ENCODE data around the gene LCN2.
A peak's percentile ranks its signal among the peaks of the same experiment; 100 is the strongest.
"Not testable (repeated sequence)": the region's sequence is repeated elsewhere in the genome, so short reads cannot be mapped to it uniquely, and the experiment has no call there.

LCN2 gene

DNA sequence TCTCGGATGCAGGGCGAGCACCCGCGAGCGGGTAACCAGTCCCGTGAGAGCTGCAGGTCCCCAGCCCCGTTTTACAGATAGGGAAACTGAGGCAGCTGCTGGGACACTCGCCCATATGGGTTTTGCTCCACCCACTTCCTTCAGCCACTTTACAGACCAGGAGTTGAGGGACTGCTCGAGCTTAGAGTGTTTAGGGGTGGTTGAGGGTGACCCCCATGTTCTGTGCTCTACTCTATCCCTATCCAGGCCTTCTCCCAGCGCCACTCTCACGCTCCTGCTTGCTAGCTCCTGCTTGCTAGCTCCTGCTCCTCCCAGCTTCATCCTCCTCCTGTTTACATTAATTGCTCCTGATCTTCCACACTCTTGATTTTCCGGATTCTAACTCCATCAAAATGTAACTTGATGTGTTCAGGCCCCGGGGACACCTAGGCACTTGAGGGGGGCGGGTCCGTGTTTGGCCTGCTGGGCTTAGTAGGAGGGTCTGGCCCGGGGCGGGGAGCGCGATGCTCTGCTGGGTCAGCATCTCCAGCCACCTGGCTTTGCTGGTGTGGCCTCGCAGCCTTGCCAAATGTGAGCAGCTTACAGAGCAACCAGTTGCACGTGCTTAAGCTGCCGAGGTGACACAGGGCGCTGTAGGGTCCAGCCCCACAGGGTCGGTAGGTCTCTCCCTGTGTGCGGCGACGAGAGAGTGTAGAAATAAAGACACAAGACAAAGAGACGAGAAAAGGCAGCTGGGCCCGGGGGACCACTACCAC is 20.2 kb upstream of the LCN2 start:
- DNase-seq: no peak

DNA sequence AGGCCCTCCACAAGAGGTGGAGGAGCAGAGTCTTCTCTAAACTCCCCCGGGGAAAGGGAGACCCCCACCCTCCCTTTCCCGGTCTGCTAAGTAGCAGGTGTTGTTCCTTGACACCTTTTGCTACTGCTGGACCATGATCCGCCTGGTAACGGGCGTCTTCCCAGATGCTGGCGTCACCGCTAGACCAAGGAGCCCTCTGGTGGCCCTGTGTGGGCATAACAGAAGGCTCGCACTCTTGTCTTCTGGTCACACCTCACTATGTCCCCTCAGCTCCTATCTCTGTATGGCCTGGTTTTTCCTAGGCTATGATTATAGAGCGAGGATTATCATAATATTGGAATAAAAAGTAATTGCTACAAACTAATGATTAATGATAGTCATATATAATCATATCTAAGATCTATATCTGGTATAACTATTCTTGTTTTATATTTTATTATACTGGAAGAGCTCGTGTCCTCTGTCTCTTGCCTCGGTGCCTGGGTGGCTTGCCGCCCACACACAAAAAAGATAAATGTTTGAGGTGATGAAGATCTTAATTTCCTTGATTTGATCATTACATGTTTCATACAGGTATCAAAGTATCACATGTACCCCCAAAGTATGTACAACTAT is 19.2 kb upstream of the LCN2 start:
- DNase-seq: peak; percentile 62

DNA sequence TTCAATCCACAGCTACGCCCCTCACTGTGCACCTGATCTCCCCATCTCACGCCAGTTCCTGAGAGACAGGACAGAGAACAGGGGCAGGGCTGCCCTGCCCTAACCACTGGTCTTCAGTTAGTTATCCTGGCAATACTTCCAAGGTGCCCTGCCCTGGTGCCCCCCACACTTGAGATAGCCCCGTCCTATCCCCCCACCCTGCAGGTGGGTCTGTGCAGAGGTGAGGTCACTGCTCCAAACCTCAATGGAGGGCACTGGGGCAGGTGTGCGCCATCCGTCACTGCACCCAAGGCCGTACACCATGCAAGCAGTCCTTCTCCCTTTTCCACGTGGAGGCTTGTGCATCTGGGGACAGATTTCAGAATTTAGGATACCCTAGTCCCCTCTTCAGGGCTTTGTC is 18.6 kb upstream of the LCN2 start:
- not testable (repeated sequence) for DNase-seq

DNA sequence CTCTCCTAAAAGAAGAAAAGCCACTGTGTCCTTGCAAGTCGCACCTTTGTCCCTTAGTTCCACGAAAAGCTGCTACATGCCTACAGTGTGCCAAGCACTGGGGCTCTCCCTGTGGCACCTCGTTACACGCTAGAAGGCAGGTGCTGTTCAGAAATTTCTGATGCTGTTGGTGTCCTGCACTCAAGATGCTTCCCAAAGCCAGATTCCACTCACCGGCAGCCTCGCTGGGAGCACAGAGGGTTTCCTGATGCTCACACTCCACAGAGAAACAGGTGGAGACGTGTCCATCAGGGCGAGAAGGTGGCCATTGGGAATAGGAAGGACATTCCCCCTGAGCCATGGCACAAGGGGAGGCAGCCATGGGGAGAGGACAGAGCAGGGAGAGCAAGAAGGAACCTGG is 17.9 kb upstream of the LCN2 start:
- DNase-seq: not testable (repeated sequence)

DNA sequence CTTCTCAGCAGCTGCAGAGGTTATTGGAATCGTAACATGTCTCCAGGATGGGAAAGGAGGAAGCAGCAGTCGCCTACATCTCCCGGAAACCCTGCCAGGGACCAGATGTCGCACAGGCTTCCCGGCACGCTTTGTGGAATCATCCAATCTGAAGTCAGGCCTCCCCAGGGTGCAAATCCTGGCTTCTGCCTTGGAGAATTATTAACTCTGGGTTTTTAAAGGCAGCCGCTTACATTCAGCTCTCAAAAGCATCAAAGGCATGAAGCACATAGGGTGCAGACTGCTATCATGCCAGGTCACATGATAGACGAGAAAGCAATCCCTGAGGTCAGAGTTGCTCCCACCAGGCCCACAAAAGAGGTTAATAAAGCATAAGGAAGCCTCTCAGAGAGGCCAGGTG is 17.1 kb upstream of the LCN2 start:
- not testable (repeated sequence) for DNase-seq

DNA sequence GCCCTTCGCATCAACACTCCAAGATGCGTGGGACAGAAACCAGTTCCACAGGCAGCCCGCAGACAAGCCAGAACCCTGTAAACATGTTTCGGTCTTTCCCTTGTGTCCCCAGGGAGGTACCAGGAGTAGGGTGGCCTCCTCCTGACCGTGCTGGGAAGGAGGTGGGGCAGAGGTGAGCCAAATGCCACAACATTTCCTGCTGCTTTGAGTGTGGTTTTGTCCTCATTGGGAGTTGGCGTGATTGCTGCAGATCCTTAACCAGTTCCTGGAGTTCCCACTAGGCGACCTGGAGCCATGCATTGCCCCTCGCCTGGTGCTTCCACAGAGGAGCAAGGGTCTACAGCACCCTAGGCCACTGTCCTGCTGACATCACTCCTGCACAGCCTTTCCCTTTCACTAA is 13.7 kb upstream of the LCN2 start:
- not testable (repeated sequence) for DNase-seq

DNA sequence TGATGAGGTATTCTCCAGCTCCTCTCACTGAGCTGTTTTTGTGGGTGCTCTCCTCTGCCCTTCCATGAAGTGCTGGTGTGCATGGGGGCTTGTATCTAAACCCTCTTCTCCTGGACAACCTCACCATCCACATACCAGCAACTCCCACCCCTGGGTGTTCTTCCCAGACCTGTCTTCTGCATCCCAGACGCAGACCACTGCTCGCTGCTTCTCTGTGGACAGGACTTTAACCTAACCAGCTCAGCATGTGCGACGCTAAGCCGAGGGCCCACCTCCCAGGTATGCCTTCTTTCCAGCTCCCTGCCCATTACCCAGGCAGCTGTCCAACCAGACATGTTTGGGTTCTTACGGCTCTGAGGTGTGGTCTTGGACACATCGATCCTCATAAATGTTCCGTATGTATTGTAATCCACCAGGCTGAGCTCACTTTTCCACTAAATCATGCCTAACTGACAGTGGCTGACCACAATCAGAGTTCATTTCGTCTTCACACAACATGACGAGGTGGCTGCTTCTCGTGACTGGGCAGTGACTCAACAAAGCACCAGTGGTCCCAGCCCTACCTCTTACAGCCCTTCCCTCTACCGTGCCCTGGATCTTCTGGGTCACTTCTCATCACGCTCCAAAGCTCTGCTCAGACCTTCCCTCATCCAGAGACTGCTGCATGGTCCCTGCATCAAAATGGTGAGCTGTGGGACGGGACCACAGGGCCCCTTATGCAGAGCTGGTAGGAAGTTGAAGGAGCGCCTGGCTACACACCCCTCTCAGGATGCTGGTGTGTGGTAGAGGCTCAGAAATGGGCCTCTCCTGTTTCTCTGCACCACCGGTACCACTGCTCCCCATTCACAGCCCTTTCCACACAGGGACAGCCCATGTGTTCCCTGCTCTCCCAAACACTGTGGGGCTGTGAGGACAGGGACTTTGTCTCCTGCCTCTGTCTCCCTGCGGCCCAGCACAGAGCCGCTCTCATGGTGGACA is 12.1 kb upstream of the LCN2 start:
- no peak for DNase-seq

DNA sequence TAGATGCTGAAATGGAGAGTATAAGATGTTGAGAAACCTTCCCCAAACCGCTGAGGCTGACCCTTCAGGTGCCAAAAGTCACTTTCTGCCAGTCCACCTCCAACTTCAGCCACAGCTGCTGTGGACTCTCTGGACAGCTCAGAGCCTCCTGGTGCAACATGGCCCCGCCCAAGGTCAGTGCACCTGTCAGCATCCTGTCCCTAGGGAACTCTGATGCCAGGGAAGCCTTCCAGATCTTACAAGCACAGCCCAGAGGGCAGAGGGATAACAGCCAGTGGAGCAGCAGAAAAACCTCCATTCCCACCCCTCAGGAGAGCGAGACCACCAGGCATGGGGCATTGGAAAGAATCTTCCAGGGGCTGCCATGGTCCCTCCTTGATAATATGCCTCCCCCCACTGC is 11.3 kb upstream of the LCN2 start:
- DNase-seq: no peak

DNA sequence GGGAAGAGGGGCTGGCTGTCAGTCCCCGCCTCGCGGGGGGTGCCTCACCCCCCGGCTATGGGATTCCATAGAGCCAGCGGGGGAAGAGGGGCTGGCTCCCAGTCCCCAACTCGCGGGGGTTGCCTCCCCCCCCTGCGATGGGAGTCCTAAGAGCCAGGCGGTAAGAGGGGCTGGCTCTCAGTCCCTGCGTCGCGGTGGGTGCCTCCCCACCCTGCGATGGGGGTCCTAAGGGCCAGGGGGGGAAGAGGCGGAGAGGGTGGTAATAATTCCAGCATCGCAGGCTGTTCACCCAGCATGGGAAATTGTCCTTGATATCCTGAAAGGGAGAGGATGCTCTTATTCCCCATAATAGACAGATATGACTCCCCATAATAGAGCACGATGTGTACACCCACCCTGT is 9.6 kb upstream of the LCN2 start:
- DNase-seq: no peak

DNA sequence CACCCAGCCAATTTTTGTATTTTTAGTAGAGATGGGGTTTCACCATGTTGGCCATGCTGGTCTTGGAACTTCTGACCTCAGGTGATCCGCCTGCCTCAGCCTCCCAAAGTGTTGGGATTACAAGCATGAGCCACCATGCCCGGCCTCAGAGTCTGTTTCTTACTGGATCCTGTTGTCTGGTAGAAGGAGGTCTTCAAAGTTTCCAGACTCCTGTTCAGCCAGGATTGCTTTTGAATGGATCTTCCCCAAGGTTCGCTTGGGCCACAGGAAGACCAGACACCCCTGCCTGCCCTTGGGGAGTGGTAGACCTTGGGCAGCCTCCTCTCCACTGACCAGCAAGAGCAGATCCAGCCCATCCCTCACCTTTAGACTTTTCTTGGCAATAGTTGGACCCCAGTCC is 7.6 kb upstream of the LCN2 start:
- no peak for DNase-seq

DNA sequence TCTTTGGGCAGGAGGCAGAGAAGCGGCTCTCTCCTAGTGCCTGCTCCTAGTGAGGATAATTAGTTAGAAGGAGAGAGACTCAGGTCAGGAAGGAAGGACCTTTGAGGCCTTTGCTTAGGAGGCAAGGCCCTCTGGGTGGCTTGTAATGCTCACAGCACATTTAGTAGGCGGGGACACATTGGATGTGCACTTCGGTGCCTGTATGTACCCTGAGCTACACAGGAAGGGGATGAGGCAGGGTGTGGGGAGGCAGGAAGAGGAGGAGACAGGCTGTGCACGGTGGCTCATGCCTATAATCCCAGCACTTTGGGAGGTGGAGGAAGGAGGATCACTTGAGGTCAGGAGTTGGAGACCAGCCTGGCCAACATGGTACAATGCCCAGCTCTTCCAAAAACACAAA is 7.2 kb upstream of the LCN2 start:
- DNase-seq: no peak

DNA sequence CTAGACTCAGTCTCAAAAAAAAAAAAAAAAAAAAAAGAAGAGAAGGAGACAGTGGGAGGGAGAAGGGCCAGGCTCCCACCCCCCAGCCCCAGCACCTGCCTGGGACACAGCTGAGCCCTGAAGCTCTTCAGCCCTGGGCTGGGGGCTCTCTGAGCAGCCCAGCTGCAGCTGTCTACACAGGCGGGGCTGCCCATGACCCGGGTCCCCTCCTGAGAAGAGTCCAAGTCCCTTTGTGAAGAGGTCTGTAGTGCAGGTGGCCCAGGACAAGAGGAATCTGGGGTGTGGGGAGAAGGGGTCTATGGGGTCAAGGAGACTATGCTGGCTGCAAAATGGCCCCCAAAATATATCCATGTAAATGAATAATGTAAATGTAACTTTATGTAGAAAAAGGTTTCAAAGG is 6.7 kb upstream of the LCN2 start:
- no peak for DNase-seq

DNA sequence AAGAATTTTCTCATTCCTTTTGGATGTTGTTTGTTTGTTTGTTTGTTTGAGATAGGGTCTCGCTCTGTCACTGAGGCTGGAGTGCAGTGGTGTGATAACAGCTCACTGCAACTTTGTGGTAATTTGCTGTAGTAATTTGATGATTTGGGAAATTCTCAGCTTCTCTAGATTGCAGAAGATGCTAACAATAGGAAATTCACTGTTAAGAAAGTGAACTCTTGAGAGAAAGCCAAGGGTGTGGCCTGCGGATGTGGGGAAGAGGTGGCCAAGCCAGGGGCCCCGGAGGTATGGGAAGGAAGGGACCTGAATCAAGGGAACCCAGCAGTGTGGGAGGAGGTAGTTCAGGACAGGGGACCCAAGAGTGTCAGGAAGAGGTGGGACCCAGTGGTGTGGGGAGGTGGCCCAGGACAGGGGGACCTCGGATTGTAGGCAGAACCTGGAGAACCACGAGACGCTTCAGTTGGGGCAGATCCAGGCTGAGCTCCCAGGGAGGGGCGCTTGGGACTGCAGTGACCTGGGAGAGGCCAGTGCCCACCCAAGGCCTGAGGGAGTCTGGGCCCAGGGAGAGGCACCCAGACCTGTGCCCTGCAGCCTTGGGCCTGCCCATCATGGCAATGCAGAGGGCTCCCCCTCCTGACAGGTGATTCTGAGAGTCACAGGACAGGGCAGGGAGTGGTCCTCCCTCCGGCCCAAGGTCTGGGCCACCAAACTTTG is 5.6 kb upstream of the LCN2 start:
- DNase-seq: no peak

DNA sequence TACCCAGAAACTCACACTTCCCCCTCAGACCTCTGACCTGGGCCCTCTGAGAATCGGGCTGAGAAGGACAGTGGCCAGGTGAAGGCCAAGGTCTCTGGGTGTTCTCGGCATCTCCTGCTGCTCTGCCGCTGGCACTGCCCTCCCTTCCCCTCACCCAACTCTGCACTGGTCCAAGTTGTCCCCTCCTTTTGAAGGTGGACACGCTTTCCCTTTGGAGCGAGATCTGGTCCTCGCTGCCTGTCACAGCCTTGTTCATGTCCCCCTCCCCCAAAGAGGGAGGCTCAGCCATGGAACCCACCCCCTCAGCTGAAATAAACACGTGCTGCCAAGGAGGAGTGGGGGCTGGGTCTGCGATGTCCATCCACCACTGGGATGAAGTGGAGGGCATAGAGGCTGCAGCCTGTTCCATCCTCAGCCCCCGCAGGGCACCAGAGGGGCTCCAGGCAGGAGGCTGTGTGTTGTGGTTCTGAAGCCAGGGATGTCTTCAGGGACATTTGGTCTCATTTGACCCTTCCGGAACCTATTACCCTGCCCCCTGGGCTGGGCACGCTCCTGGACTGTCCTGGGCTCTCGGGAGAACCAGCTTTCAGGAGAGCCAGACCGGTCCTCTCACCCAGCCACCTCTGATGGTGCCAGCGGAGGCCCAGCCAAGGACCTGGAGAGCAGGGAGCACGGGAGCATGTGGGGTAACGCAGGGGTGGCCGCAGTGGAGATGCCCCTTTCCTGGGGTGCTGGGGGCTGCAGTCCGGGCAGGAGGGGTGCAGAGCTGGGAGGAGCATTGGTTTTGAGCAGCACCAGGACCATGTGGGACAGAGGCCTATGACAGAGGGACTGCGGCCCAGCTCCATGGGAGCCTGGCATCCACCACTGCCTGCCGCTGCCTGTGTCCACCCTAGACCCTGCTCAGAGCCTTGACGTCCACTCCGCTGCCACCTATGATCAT is 4.7 kb upstream of the LCN2 start:
- DNase-seq: no peak

DNA sequence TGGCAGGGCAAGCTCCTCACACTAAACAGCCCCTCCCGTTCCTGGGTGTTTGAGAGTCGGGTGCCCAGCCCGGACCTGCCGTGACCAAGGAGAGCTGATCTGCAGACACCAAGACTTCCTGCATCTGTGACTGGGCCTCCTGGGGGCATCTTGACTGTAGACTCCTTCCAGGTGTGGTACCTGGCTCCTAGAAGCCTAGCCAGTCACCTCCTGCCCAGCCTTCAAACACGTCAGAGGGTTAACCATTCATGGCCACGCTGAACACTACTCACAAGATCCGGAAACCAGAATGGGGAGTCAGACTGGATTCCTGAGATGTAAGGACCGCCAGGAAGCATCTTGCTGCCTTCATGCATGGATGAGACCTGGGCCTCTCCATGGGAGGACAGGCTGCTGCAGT is 3.7 kb upstream of the LCN2 start:
- no peak for DNase-seq

DNA sequence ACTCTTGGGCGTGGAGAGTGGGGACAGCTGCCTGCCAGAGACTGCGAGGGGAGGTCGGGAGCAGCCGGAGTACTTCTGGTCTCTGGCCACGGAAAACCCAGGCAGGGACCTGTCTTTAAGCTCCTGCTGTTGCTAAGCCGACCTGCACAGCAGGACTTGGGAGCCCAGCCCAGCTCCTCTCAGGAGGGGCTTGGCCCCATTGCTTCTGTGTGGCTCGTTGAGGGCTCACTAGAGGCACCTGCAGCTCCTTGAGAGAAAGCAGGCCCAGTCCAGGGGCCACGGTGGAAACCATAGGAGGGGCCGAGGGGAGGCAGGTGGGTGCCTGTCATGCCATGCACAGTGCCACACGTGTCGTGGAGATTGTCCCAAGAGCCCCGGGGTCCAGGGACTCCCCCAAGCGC is 3.3 kb upstream of the LCN2 start:
- DNase-seq: no peak

DNA sequence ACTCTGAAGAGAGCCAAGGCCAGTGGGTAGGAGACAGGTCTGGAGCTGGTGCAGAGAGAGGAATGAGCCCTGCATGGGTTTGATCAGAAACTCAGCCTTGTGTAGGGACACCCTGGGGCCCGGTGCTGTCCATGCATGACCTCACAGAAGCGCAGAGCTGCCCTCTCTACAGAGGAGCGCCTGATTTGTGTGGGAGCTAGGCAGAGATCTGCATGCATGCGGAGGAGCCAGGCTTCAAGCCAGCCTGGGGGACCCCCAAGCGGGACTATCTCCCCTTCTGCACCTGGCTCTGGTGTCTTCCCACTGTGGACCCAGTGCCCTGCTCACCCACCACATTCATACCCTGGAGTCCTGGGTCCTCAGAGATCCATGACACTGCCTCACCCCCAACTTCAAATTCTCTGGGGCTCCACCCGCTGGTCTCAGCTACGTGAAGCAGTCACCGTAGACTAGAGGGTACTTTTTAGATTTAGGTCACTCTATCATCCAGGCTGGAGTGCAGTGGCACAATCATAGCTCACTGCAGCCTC is 2.6 kb upstream of the LCN2 start:
- DNase-seq: no peak

DNA sequence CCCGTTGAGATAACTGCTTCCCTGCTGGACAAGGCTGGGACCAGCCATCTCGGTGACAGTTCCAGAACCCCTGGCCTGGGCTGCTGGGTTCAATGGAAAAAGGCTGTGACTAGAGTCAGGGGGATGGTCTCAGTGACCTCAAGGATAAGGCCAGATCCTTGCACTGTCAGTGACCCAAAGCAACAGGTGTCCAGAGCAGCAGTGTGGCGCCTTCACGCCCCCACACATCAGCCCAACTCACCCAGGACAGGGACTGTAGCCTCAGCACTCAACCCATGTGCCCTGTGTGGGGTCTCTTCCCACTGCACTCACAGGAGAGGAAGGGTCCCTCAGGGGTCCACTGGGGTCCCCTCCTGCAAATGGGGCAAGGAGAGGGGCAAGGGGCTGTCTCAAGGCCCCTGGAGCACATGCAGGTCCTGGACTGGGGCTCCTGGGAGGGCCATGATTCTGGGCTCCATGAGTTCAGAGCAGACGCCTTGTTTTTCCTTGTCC is 698 bp upstream of the LCN2 start:
- DNase-seq: no peak

DNA sequence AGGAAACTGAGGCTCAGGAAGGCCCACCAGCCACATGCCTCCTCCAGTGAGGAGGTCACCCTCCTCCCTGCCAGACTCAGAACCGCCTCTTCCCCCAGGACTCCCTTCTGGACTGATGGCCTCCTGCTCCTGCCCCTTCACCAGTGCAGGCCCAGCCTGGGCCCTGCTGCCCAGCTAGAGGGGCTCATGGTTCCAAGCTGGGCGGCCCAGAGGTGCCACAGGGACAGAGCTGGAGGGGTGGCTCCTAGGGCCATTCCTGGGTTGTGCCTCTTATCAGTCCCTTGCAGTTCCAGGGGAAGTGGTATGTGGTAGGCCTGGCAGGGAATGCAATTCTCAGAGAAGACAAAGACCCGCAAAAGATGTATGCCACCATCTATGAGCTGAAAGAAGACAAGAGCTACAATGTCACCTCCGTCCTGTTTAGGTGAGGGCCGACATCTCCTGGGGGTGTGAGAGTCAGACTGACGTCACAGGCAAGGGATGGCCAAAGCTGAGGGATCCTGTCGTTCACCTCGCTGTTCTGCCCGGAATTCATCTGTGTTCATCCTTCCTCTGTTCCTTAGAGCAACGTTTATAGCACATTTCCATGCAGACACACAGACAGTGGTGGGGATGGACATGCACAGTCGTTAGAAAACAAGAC is 819 bp downstream of the LCN2 start:
- DNase-seq: no peak

DNA sequence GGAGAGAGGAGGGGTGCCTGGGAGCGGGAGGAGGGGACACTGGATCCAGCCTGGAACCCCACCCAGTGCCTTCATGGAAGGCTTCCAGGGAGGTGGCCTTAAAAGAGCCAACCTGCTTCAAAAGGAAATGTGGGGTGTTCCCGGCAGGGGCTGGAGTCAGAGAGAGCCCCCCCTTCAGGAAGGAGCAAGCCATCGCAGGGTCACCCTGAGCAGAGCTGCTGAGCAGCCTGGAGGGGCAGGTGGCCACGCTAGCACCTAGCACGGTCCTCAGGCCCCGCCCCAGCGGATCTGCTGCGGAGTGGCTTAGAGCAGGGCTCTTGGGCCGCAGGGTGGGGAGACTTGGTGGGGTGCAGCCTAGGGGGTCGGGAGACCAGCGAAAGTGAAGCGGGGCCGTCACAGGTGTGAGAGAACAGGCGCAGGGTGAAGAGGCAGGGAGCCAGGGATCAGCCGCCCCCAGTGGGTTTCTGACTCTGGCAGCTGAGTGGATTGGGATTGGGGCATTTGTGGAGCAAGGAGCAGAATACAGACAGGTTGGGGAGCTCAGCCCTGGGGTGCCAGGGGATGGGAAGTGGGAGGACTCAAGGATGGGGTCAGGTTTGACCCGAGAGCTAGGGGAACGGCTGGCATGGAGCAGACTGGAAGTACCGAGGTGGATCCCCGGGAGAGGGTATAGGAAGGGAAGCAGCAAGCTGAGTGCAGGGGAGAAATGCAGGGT is 1.5 kb downstream of the LCN2 start:
- no peak for DNase-seq

All from CD4-positive, alpha-beta T cell treated with Interleukin-21 for 1 hour (primary cell).